Mucosa of gallbladder (tissue), 1 donor: Measurements from ENCODE around the gene AATK. TPM values are rescaled to one million over a fixed set of nuclear protein-coding genes. Genes with fewer than 3 reads are reported as not detected.

ENCODE experiments used
- DNase-seq: peaks from one replicate; pipeline ENCODE4 v3.0.0-alpha.2; 2020; ENCODE audit warnings: low spot score
- total RNA-seq: library from RNA; stranded (reverse); gene quantifications from one replicate; pipeline ENCODE4 v1.2.1, GENCODE V29; 2021
- donor health status: DM: no; HTN: no; CAD: no.

The AATK gene
- total RNA-seq, 1 donor from 2014 or later = 14.2 TPM

GRCh38 chr17:81114351-81115093 lies 51.5 kb downstream of the AATK start:
- no peak for DNase-seq

- DNase-seq = no peak
These were observed 52.8 kb downstream of the AATK start for GRCh38 chr17:81113158-81113724.

- DNase-seq = no peak
These were observed 53.6 kb downstream of the AATK start for GRCh38 chr17:81112450-81112849.

GRCh38 chr17:81111066-81111465 lies 55.0 kb downstream of the AATK start:
- DNase-seq = no peak

GRCh38 chr17:81110488-81111040 lies 55.5 kb downstream of the AATK start:
- no peak for DNase-seq

GRCh38 chr17:81109957-81110356 lies 56.1 kb downstream of the AATK start:
- no peak for DNase-seq

GRCh38 chr17:81108220-81108619 lies 57.8 kb downstream of the AATK start:
- DNase-seq = no peak

- DNase-seq = no peak
These were observed 59.3 kb downstream of the AATK start for GRCh38 chr17:81106716-81107115.

- no peak for DNase-seq
These were observed 62.6 kb downstream of the AATK start for GRCh38 chr17:81103379-81103778.

- DNase-seq = no peak
These were observed 63.2 kb downstream of the AATK start for GRCh38 chr17:81102869-81103268.

GRCh38 chr17:81102352-81102751 lies 63.7 kb downstream of the AATK start:
- DNase-seq = no peak

- DNase-seq = peak; percentile 80
These were observed 64.3 kb downstream of the AATK start for GRCh38 chr17:81101614-81102306.

GRCh38 chr17:81100668-81101067 lies 65.4 kb downstream of the AATK start:
- no peak for DNase-seq

GRCh38 chr17:81099888-81100287 lies 66.1 kb downstream of the AATK start:
- no peak for DNase-seq

GRCh38 chr17:81097943-81098308 lies 68.1 kb downstream of the AATK start:
- no peak for DNase-seq

- peak; percentile 77 for DNase-seq
These were observed 68.7 kb downstream of the AATK start for GRCh38 chr17:81097134-81097942.

- DNase-seq = no peak
These were observed 69.3 kb downstream of the AATK start for GRCh38 chr17:81096741-81097133.

GRCh38 chr17:81095383-81095762 lies 70.6 kb downstream of the AATK start:
- no peak for DNase-seq

GRCh38 chr17:81094509-81095382 lies 71.3 kb downstream of the AATK start:
- peak; percentile 87 for DNase-seq

GRCh38 chr17:81093619-81094508 lies 72.2 kb downstream of the AATK start:
- DNase-seq = no peak
